GM12878 (cell line): Measurements from ENCODE around the gene ZNF181. TPM values are rescaled to one million over a fixed set of nuclear protein-coding genes. Genes with fewer than 3 reads are reported as not detected.

Experiments
- ATAC-seq: fragments of 200-7000 bp; cut with Tn5 transposase; 3 replicates; pipeline ENCODE4 v1.9.1; 2020; ENCODE audit warnings: mild to moderate bottlenecking, moderate library complexity
- BruUV-seq: library from RNA; stranded (reverse); fragments of 400-500 nt; replicated peaks from 2 replicates; lab custom pipeline; 2021; lab: Mats Ljungman, UMichigan
- CTCF ChIA-PET: fragments of 300-600 bp; sonication (Branson Sonifier 250); formaldehyde crosslinking; extraction: SDS; loops from one replicate; lab custom pipeline; 2021; ENCODE audit warnings: inconsistent platforms; lab: Yijun Ruan, JAX
- POLR2A ChIA-PET: fragments of 350-600 bp; formaldehyde crosslinking; extraction: SDS; loops from one replicate; lab custom pipeline; 2021; ENCODE audit warnings: inconsistent platforms; lab: Charles Lee
- RAD21 ChIA-PET: fragments of 300-600 bp; sonication (Branson Sonifier 250); formaldehyde crosslinking; loops from one replicate; lab custom pipeline; 2023; ENCODE audit warnings: antibody characterized with exemption; ENCODE audit not compliant: unreplicated experiment; lab: Charles Lee
- SMC1A ChIA-PET: fragments of 300-600 bp; sonication (Branson Sonifier 250); formaldehyde crosslinking; loops from one replicate; lab custom pipeline; 2023; ENCODE audit not compliant: unreplicated experiment, uncharacterized antibody; lab: Charles Lee
- DNase-seq: peaks from one replicate; pipeline ENCODE4 v3.0.0-alpha.2; 2011; ENCODE audit warnings: low read depth, low spot score
- FAIRE-seq: peaks from 3 replicates; lab custom pipeline; 2011; peaks lifted over from hg19 to GRCh38; lab: Jason Lieb, UNC
- H2AFZ ChIP-seq: 2 replicates; pipeline ENCODE4 v1.6.0; 2011; ENCODE audit warnings: low read depth, low read length, control low read depth; ENCODE audit not compliant: control insufficient read depth
- H3K27ac ChIP-seq: 2 replicates; pipeline ENCODE4 v1.5.1; 2011; ENCODE audit warnings: control low read depth; ENCODE audit not compliant: control insufficient read depth, insufficient read depth
- H3K27me3 ChIP-seq, 2 experiments: replicated peaks in 1 of 2; 2 replicates each; pipeline versions ENCODE4 v1.6.0 to v1.6.1; 2011; ENCODE audit warnings: low read length in 1 of 2; ENCODE audit not compliant: control insufficient read depth in 2 of 2, insufficient read depth in 2 of 2
- H3K36me3 ChIP-seq, 2 experiments: 2 replicates each; pipeline ENCODE4 v1.5.1; 2011; ENCODE audit warnings: low read length in 1 of 2; ENCODE audit not compliant: control insufficient read depth in 2 of 2, insufficient read depth in 2 of 2
- H3K4me1 ChIP-seq: 2 replicates; pipeline ENCODE4 v1.6.1; 2011; ENCODE audit warnings: mild to moderate bottlenecking, low read length, moderate library complexity, mixed read lengths; ENCODE audit not compliant: control insufficient read depth, insufficient read depth
- H3K4me2 ChIP-seq: 2 replicates; pipeline ENCODE4 v1.6.0; 2011; ENCODE audit warnings: control low read depth; ENCODE audit not compliant: control insufficient read depth, insufficient read depth
- H3K4me3 ChIP-seq: fragments of 200-600 bp; sonication (generic); 2 replicates; pipeline ENCODE4 v1.5.1; 2016
- H3K79me2 ChIP-seq: 2 replicates; pipeline ENCODE4 v1.6.0; 2011; ENCODE audit warnings: low read length; ENCODE audit not compliant: control insufficient read depth, insufficient read depth
- H3K9ac ChIP-seq: 2 replicates; pipeline ENCODE4 v1.8.0; 2011; ENCODE audit warnings: low read length, control low read depth, mixed read lengths; ENCODE audit not compliant: control insufficient read depth, insufficient read depth
- H3K9me3 ChIP-seq: replicated peaks from 3 replicates; pipeline ENCODE4 v1.5.1; 2011; ENCODE audit warnings: mild to moderate bottlenecking, low read length; ENCODE audit not compliant: control insufficient read depth, insufficient read depth
- H4K20me1 ChIP-seq: 2 replicates; pipeline ENCODE4 v1.6.0; 2011; ENCODE audit not compliant: control insufficient read depth, insufficient read depth
- BRCA1 ChIP-seq: IDR thresholded peaks from 2 replicates; pipeline ENCODE4 v1.6.1; 2011; ENCODE audit warnings: low read depth, low read length, improper control_type of control experiment
- DPF2 ChIP-seq: fragments of 450-650 bp; IDR thresholded peaks from 2 replicates; pipeline ENCODE4 v1.6.1; 2017; ENCODE audit warnings: mild to moderate bottlenecking
- FOXM1 ChIP-seq: IDR thresholded peaks from 2 replicates; pipeline ENCODE4 v1.6.1; 2012; ENCODE audit warnings: low read depth, mild to moderate bottlenecking, inconsistent platforms, low read length, moderate library complexity
- JUND ChIP-seq: IDR thresholded peaks from 2 replicates; pipeline ENCODE4 v1.6.1; 2012; ENCODE audit warnings: low read depth, mild to moderate bottlenecking, low read length, improper control_type of control experiment, moderate library complexity
- MEF2B ChIP-seq: fragments of 450-650 bp; IDR thresholded peaks from 2 replicates; pipeline ENCODE4 v1.6.1; 2018; ENCODE audit warnings: mild to moderate bottlenecking, moderate library complexity; ENCODE audit not compliant: partially characterized antibody, poor library complexity, severe bottlenecking
- NFYA ChIP-seq: IDR thresholded peaks from 2 replicates; pipeline ENCODE4 v1.6.1; 2011; ENCODE audit warnings: low read depth, mild to moderate bottlenecking, low read length, improper control_type of control experiment, borderline replicate concordance
- NFYB ChIP-seq: IDR thresholded peaks from 2 replicates; pipeline ENCODE4 v1.6.1; 2011; ENCODE audit warnings: low read depth, mild to moderate bottlenecking, low read length, improper control_type of control experiment, moderate library complexity; ENCODE audit not compliant: insufficient read depth
- NRF1 ChIP-seq: conservative IDR thresholded peaks from 2 replicates; pipeline ENCODE4 v1.6.1; 2011; ENCODE audit warnings: mild to moderate bottlenecking, low read depth, low read length, improper control_type of control experiment
- POLR2AphosphoS5 ChIP-seq: IDR thresholded peaks from 2 replicates; pipeline ENCODE4 v1.6.1; 2011; ENCODE audit warnings: mild to moderate bottlenecking, low read length, inconsistent platforms
- POU2F2 ChIP-seq: IDR thresholded peaks from 3 replicates; pipeline ENCODE4 v1.6.1; 2011; ENCODE audit warnings: low read depth, mild to moderate bottlenecking, low read length, borderline replicate concordance
- RBBP5 ChIP-seq: fragments of 200-600 bp; sonication (generic); conservative IDR thresholded peaks from 2 replicates; pipeline ENCODE4 v1.6.1; 2016
- RCOR1 ChIP-seq: conservative IDR thresholded peaks from 2 replicates; pipeline ENCODE4 v1.6.1; 2012; ENCODE audit warnings: low read depth, low read length, improper control_type of control experiment
- SIX5 ChIP-seq: IDR thresholded peaks from 2 replicates; pipeline ENCODE4 v1.6.1; 2011; ENCODE audit warnings: mild to moderate bottlenecking, low read depth, low read length, moderate library complexity; ENCODE audit not compliant: severe bottlenecking
- SMC3 ChIP-seq: IDR thresholded peaks from 2 replicates; pipeline ENCODE4 v1.6.1; 2011; ENCODE audit warnings: low read length, improper control_type of control experiment, borderline replicate concordance
- STAT1 ChIP-seq: fragments of 450-650 bp; conservative IDR thresholded peaks from 2 replicates; pipeline ENCODE4 v1.6.1; 2014; ENCODE audit warnings: antibody characterized with exemption, mild to moderate bottlenecking
- TAF1 ChIP-seq: IDR thresholded peaks from 2 replicates; pipeline ENCODE4 v1.6.1; 2011; ENCODE audit warnings: mild to moderate bottlenecking, low read depth, low read length, borderline replicate concordance
- WGBS: methylation state at CpG from one replicate; pipeline ENCODE4 v1.1.6; 2016; ENCODE audit warnings: low lambda C conversion rate; ENCODE audit not compliant: insufficient replicate concordance, insufficient coverage; ENCODE audit errors: missing lambda C conversion rate; 5-methylcytosine and 5-hydroxymethylcytosine counted together
- in situ Hi-C: fragments of 300-500 bp; cut with MboI; formaldehyde crosslinking; loops from 9 replicates; pipeline ENCODE4 v1.14.3; 2018; ENCODE audit warnings: mixed read lengths
- intact Hi-C: fragments of 100-400 bp; cut with micrococcal nuclease; formaldehyde crosslinking; loops from one replicate; pipeline ENCODE4 v1.14.2; 2022; ENCODE audit not compliant: unreplicated experiment
- polyA plus RNA-seq, 11 experiments: library from polyadenylated mRNA; depleted of rRNA in 4 of 11; unstranded in 6 of 11; stranded (reverse) in 5 of 11; fragments of >200 nt; fragmentation: Nextera tagmentation in 4 of 11; fragmentation: Illumina TruSeq in 1 of 11; extraction: Ambion mirVana in 4 of 11; extraction: Trizol in 1 of 11; gene quantifications; 1 replicate in 1 of 11; 2 replicates in 10 of 11; pipeline versions ENCODE4 v1.2.1 to v1.2.3, GENCODE V29; 2011 to 2016; ENCODE audit warnings: inconsistent platforms in 2 of 11, missing spikeins in 2 of 11, low read depth in 1 of 11
- total RNA-seq, 4 experiments: library from RNA; depleted of rRNA in 3 of 4; stranded (reverse); fragments of >200 nt in 3 of 4; fragmentation: Illumina TruSeq in 1 of 4; extraction: Trizol in 1 of 4; gene quantifications; 2 replicates each; pipeline versions ENCODE4 v1.2.1 to v1.2.3, GENCODE V29; 2013 to 2021
- TF ChIP-seq, protein P1 (sequence below): IDR thresholded peaks from 2 replicates; pipeline ENCODE4 v1.6.1; 2011; ENCODE audit warnings: mild to moderate bottlenecking, low read depth, low read length, moderate library complexity; ENCODE audit not compliant: insufficient replicate concordance
- TF ChIP-seq, protein P2 (sequence below): fragments of 150-350 bp; IDR thresholded peaks from 2 replicates; pipeline ENCODE4 v1.6.1; 2016; ENCODE audit warnings: low read depth, low read length

ZNF181 gene
- total and polyA plus RNA-seq, 10 of the 15 experiments (the other 5 are each of a cell fraction or from before 2014, with no cell fraction given) = 2.1 to 10.3 (median 8.1) TPM

DNA sequence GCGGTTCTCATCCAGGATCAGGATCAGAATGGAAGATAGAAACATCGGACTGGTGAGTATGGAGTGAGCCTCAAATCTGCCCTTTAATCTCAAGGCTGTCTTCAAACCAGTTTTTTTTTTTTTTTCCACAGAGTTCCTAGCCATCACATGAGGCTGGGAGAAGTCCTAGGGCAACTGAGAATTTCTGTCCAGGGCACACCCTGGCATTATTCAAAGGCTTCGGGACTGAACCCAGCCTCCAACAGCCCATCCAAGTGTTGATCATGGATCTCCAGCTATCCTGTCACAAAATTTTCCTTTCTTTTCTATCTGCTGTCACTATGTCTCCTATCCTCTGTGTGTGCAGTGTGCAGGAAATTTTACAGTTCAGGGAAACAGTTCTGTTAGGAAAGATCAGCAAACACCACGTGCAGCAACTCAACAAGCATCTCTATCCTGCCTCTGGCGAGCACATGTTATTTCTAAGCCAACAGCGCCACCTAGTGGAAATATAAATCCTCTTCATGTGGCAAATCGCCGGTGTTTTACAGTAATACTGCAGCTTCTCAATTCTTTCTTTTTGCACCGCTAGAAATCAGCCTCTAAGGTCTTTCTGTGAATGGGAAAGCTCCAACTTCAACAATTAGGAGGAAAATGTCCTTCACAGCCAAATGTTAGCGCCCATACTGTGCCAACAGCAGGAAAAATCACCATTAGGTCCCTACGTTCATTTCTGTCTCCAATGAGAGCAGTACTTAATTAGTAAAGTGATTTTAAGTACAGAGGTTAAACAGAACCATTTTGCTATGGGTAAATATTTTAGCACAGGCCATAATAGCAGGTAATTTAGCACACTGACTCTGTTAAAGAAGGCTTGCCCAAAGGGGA lies 21.4 kb upstream of the ZNF181 start:
- ChIA-PET SMC1A (interaction anchor here (0.6 to 1.5 kb wide), 7 partner anchors 16 to 252 kb away, joined by 3 to 4 read pairs (median 3); no protein-coding TSS in a partner anchor), POLR2A (no interaction called here), RAD21 (interaction anchor here (1.7 kb wide), 1 partner anchor 73 kb away, joined by 8 read pairs; no protein-coding TSS in a partner anchor), CTCF (interaction anchor here (0.6 to 3.4 kb wide), 9 partner anchors 9 to 935 kb away, joined by 3 to 45 read pairs (median 3); no protein-coding TSS in a partner anchor)
- 25% methylated on average over 11 of the region's 11 CpGs for WGBS
- Histone ChIP-seq H3K4me1 (no peaks in the 10 kb centered on the region), H4K20me1 (no peaks in the 10 kb centered on the region), H3K27me3 (no peaks in the 10 kb centered on the region), H2AFZ (no peak overlapping the region), H3K9me3 (peaks cover 4% of the 10 kb centered on the region; the same call in 1 of the 3 replicates), H3K79me2 (no peaks in the 10 kb centered on the region), H3K4me3 (no peak overlapping the region), H3K4me2 (no peak overlapping the region), H3K27ac (no peak overlapping the region), H3K36me3 (no peaks in the 10 kb centered on the region), H3K9ac (no peak overlapping the region)
- intact Hi-C loops = loop anchor here (1.0 to 10.0 kb wide), 3 partner anchors 73 to 928 kb away; no protein-coding TSS in a partner anchor
- ATAC-seq (peak; percentile 78), FAIRE-seq (peak; percentile 93), DNase-seq (peak; percentile 23)
- in situ Hi-C loops = loop anchor here (5.0 to 25.0 kb wide), 2 partner anchors 75 to 925 kb away; partner anchors contain the start of gene KCTD15
- BruUV-seq = no TSS peak
- no peak for TF ChIP-seq NRF1
- TF ChIP-seq, protein P1, sequence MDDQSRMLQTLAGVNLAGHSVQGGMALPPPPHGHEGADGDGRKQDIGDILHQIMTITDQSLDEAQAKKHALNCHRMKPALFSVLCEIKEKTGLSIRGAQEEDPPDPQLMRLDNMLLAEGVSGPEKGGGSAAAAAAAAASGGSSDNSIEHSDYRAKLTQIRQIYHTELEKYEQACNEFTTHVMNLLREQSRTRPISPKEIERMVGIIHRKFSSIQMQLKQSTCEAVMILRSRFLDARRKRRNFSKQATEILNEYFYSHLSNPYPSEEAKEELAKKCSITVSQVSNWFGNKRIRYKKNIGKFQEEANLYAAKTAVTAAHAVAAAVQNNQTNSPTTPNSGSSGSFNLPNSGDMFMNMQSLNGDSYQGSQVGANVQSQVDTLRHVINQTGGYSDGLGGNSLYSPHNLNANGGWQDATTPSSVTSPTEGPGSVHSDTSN = no peak
- no peak for TF ChIP-seq TAF1
- TF ChIP-seq STAT1 = no peak
- no peak for TF ChIP-seq SIX5
- no peak for TF ChIP-seq RBBP5
- TF ChIP-seq NFYA = no peak
- TF ChIP-seq NFYB = no peak
- TF ChIP-seq, protein P2, sequence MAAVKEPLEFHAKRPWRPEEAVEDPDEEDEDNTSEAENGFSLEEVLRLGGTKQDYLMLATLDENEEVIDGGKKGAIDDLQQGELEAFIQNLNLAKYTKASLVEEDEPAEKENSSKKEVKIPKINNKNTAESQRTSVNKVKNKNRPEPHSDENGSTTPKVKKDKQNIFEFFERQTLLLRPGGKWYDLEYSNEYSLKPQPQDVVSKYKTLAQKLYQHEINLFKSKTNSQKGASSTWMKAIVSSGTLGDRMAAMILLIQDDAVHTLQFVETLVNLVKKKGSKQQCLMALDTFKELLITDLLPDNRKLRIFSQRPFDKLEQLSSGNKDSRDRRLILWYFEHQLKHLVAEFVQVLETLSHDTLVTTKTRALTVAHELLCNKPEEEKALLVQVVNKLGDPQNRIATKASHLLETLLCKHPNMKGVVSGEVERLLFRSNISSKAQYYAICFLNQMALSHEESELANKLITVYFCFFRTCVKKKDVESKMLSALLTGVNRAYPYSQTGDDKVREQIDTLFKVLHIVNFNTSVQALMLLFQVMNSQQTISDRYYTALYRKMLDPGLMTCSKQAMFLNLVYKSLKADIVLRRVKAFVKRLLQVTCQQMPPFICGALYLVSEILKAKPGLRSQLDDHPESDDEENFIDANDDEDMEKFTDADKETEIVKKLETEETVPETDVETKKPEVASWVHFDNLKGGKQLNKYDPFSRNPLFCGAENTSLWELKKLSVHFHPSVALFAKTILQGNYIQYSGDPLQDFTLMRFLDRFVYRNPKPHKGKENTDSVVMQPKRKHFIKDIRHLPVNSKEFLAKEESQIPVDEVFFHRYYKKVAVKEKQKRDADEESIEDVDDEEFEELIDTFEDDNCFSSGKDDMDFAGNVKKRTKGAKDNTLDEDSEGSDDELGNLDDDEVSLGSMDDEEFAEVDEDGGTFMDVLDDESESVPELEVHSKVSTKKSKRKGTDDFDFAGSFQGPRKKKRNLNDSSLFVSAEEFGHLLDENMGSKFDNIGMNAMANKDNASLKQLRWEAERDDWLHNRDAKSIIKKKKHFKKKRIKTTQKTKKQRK = no peak
- no peak for TF ChIP-seq POLR2AphosphoS5
- TF ChIP-seq RCOR1 = no peak
- no peak for TF ChIP-seq DPF2
- no peak for TF ChIP-seq BRCA1
- TF ChIP-seq POU2F2 = no peak
- TF ChIP-seq FOXM1 = no peak
- TF ChIP-seq MEF2B = no peak
- TF ChIP-seq SMC3 = peak; percentile 53; the same call in 1 of the 2 replicates
- no peak for TF ChIP-seq JUND
